NCI-H345 (cell line): ENCODE results near the gene LRRC3.

Experiments used
- DNase-seq: peaks from one replicate; lab custom pipeline; 2025; lab: John Stamatoyannopoulos, UW

Gene LRRC3

DNA sequence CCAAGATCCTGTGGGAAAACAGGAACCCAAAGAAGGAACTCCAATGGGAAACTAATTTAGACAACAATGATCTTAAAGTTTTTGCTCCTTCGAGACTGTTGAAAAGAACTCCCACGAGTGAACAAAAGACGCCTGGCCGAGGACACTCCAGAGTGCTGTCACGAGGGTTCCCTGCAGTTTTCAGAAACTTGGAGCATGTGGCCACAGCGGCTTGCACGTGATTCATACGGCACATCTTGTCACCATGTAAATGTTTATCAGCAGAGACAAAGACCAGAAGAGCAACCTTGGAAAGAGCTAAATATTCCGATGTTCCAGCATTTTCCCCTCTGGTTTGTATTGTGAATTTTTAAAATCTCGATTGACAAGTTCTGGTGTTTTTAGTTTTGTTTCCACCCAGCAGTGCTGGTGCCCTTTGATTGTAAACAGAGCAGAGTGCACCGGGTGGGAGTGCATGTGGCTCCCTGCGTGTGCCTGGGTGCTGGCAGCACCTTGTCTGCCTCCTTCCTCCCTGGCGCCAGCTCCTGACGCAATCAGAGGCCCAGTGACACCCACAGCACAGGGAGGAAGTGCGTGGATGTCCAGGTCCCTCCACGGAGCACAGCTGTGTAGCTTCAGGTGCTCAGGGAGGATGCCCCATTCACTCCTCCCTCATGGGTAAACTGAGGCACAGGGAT, 23.0 kb downstream of the LRRC3 start:
- no peak for DNase-seq

DNA sequence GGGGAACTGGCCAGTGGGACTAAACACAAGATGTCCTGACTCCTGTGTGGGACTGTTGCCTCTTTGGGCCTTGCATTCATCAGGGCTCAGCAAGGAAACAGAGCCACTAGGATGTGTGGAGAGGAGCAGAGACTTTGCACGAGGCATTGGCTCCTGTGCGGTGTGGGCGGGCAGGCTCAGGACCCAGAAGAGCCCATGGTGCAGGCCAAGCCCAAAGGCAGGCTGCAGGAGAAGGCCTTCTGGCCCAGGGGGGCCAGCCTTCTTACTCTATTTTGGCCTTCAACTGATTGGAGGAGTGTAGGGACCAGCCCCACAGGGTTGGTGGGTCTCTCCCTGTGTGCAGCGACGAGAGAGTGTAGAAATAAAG, 23.5 kb downstream of the LRRC3 start:
- DNase-seq = no peak

DNA sequence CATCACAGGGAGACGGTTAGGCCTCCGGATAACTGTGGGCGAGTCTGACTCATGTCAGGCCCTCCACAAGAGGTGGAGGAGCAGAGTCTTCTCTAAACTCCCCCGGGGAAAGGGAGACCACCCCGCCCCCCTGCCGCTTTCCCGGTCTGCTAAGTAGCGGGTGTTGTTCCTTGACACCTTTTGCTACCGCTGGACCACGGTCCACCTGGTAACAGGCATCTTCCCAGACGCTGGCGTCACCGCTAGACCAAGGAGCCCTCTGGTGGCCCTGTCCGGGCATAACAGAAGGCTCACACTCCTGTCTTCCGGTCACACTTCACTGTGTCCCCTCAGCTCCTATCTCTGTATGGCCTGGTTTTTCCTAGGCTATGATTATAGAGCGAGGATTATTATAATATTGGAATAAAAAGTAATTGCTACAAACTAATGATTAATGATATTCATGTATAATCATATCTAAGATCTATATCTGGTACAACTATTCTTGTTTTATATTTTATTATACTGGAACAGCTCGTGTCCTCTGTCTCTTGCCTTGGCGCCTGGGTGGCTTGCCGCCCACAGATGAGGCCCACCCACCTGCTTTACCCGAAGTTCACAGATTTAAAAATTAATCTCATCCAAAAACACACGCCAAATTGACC, 24.4 kb downstream of the LRRC3 start:
- DNase-seq = peak; percentile 32

DNA sequence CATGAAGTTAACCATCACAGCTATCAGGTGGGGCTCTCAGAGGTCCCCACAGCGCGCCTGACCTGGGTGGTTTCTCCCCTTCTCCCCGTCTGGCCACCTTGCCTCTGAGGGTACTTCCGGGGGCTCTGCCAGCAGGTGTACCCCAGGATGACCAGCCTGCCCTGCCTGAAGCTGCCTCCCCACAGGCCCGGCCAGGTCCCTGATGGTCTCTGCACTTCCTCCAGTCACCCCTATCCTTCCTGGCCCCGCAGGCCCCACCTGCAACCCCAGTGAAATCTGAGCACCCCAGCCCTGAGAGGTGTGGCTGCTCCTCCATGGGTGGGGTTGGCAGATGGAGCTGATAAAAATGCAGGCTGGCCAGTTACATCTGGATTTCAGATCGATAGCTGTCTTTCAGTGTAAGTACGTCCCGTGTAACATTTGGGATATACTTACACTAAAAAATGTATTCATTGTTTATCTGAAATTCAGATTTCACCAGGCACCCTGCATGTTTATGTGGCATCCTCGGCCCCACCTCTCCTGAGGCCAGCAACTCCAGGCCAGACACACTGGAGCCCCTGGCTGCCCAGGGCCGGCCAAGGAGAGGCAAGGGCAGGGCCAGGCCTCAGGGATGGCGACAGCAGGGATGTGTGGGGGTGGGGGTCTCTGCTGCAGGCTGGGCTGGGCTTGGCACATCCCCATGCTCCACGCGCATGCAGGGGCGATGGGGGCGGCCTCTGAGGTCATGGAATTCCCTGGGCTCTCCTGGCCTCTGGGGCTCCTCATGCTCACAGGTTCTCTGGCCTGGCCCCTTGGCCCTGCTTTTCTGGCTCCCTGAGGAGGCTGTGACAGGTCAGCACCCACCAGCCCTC, 25.1 kb downstream of the LRRC3 start:
- no peak for DNase-seq

DNA sequence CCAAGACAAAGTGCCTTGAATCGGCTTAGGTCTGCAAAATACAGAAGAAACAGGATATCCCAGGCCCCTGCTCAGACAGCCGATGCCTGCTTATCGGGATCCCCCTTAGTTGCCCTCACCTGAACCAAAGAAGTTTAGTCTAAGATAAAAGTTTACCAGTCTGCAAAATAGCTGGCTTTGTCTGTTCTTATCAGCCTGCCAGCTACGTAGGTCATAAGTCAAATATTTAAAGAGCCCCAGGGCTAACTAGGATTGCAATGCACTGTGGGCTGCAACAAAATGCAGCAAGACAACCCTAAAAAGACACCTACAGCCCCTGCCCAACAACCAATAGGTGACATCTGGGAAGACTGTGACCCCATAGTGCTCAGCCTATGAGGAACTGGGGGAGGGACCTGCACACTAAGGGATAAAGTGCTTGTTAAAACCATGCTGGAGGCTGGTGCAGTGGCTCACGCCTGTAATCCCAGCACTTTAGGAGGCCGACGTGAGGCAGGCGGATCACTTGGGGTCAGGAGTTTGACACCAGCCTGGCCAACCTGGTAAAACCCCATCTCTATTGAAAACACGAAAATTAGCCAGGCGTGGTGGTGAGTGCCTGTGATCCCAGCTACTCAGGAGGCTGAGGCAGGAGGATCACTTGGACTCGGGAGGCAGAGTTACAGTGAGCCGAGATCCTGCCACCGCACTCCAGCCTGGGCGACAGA, 27.4 kb downstream of the LRRC3 start:
- no peak for DNase-seq

DNA sequence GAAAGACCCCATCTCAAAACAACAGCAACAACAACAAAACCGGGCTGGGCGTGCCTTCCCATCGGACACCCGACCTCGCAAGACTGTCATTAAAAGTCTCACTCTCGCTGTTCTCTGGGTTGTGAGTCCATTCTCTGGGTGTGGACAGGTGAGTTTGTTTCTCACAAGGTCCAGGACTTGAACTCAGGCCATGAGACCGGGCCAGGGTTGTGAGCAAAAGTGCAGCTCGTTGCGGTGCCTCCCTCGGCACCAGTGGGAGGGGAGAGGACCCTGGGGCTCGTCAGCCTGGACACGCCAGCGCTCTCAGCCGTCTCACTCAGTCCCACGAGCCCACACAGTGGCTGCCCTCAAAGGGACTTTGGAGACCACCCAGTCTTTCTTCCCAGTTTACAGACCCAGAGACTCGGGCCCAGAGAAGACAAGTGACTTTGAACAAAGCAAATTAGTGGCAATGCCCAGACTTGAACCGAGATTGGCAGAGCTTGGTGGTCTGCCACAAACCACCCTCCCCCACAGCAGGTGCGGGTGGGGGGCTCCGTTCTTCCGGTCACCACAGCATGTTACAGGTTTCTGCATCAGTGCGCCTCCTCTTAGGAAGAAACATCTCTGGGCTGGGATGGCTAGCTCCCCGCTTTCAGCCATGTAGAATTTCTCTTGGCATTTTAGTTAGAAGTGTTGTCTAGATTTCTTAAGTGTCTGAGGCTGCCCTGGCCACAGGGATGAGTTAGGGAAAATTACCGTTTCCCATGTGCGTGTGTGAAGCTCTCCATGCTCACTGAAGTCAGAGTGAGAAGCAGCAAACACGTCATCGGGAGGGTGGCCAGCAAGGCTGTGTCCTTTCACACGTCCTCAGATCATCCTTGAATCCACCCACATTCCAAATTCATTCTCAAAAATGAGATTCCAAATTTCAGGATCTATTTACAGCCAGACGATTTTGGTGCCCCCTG, 28.3 kb downstream of the LRRC3 start:
- DNase-seq = no peak

DNA sequence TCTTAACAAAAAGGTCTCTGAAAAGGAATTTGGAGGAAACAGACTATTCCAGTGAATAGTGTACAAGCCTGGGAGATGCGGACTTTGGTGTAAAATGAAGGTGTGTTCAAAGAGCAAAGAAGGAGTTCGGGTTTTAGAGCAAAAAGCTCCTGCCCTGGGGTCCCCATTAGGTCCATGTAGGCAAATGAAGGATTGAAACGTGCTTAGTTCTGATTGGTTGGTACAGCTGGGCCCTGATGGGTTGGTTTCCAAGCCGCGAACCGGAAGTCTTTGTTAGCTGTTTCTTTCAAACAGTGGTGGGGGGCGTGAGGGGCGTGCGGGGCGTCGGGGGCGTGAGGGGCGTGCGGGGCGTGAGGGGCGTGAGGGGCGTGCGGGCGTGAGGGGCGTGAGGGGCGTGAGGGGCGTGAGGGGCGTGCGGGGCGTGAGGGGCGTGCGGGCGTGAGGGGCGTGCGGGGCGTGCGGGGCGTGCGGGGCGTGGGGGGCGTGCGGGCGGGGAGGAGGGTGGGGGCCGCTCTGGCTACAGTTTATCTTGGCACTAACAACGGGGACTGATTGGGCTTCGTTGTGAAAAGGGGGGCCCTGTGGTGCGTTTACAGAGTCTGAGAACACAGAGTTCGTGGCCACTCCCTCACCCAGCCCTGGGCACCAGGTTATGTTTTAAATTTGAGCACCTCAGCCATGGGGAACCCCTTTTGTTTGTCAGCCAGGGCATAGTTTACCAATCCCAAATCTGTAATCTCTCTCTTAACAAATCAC, 29.4 kb downstream of the LRRC3 start:
- DNase-seq = no peak

DNA sequence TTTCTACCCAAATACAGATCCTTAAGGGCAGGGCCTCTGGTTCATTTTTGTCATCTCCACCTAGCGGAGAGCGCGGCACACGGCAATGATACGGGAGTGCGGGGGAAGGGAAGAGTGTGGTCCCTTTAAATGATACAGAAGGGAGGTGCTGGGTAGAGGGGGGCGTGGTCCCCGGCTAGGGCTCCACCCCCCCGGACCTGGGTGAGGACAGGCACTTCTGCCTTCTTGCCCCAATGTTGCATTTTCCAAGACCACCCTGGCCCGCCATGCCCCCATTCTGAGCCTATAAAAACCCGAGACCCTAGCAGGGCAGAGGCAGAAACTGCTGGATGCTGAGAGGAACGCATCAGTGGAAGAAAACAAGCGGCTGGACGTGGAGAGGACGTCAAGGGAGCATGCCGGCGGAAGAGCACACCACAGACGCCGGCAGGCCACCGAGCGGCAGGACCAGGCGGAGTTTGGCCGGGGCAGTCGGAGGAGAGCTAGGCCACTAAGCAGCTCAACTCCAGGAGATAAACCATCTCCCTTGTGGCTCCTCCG, 30.0 kb downstream of the LRRC3 start:
- peak; percentile 94 for DNase-seq

DNA sequence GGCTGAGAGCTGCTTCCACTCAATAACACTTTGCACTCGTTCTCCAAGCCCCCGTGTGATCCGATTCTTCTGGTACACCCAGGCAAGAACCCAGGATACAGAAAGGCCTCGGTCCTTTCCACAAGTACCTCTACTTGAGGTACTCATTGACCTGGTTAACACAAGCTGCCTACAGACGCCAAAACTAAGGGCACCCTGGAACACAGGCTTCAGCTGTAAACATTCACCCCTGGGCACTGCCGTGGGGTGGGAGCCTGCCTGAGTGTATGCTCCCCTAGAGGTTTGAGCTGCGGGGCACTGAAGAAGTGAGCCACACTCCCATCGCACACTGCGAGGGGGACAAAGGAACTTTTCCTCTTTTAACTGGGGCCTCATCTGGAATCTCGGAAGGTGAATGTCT, 30.5 kb downstream of the LRRC3 start:
- peak; percentile 65 for DNase-seq

DNA sequence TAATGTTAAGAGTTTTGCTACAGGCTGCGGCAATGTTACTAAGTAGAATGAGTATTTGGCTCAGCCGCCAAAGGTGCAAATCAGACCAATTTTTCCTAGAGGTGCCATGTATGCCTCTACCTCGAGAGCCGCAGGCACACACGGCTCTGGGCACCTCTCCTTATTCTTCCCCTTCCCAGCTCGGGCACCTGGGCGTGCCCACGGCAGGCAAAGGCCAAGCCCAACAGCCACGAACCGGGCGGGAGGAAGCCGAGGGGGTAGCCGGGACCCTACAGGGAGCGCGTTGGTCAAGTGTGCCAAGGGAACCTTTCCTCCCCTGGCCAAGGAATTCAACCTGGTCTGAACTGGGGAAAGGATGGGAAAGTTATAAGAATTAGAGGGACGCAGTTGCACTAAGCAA, 31.0 kb downstream of the LRRC3 start:
- peak; percentile 54 for DNase-seq

DNA sequence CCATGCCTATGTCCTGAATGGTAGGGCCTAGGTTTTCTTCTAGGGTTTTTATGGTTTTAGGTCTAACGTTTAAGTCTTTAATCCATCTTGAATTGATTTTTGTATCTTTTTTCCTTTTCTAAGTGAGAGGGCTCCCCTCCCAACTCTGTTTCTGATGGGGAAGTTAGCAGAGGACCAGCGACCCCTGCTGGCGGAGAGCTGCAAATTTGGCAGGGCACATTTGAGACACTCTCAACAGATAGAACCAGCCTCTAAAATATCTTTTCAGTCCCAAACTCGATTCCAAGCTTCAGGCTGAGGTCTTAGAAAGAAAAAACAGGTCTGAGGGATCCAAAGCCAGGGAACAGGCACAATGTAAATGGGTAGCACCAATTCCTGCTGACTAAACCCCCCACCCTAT, 32.5 kb downstream of the LRRC3 start:
- no peak for DNase-seq

DNA sequence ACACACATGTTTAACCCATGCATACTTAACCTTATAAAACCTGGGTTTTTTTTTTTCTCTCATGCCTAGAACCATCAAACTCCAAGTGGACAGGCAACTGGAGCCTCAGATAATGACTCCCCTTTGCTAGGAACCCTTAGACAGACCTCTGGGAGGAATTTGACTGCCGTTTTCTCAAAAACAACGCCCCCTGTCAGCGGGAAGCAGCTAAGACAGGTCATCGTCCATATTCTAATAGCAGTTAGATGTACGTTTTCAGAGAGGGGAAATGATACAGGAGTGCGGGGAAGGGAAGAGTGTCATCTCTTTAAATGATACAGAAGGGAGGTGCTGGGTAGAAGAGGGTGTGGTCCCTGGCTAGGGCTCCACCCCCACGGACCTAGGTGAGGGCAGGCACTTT, 34.7 kb downstream of the LRRC3 start:
- no peak for DNase-seq

DNA sequence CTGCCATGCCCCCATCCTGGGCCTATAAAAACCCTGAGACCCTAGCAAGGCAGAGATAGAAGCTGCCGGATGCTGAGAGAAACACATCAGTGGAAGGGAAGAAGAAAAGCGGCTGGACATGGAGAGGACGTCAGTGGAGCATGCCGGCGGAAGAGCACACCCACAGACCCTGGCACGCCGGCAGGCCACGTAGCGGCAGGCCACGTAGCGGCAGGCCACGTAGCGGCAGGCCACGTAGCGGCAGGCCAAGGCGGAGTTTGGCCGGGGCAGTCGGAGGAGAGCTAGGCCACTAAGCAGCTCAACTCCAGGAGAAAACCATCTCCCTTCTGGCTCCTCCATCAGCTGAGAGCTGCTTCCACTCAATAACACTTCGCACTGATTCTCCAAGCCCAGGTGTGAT, 35.1 kb downstream of the LRRC3 start:
- DNase-seq = no peak

DNA sequence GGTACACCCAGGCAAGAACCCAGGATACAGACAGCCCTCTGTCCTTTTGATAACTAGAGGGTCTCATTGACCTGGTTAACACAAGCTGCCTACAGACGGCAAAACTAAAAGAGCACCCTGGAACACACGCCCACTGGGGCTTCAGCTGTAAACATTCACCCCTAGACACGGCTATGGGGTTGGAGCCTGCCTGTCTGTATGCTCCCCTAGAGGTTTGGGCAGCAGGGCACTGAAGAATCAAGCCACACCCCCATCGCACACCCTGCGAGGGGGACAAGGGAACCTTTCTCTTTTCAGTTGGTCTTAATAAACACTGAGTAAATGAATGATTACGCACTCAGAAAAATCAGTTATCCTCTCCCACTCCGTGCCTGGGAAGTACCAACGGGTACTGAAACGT, 35.5 kb downstream of the LRRC3 start:
- no peak for DNase-seq

DNA sequence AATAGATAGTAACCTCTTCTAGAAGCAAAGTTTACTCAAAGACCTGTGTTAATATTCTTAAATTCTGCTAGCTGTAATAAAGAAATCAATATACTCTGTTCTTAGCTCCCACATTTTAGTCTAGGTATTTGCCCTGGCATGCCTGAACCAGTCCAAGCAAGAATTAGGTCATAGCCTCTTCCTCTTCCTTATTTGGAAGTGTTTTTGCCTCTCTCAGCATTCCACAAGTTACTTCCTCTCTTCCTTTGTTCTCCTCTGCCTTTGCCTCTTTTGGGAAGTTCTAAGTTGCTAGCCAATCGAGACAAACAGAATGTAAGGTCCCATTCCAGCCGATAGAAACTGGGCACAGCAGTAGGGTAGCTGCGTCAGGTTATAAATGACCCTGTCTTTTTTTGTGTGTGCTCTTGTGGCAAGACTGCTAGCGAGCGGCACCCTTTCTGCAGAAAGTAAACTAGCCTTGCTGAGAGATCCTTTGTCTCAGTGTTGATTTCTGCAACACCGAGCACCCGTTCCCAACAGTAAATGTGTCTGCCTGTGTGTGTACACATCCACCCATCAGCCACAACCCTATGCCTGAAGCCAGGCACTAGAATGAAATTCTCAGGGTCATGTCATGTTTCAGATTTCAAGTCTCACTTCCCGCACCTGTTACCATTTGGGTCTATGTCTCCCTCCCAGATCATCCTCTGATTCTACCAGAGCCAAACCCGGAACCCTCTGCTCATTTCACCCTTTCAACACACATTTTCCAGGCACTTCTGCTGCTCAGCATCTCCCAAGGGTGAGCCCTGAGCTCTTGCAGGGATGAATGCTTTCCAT, 37.5 kb downstream of the LRRC3 start:
- DNase-seq = no peak

DNA sequence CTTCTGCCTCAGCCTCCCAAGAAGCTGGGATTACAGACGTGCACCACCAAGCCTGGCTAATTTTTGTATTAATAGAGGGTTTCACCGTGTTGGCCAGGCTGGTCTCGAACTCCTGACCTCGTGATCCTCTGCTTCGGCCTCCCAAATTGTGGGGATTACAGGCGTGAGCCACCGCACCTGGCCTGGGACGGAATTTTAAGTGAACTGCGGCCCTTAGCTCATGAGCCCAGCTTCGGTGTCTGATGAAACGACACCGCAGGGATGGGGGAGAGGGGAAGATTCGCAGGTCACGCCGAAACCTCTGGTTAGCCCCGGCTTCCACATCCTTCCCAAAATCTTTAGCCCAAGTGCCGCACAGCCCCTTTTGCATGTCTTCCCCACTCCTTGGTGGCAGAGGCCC, 39.1 kb downstream of the LRRC3 start:
- DNase-seq = no peak

DNA sequence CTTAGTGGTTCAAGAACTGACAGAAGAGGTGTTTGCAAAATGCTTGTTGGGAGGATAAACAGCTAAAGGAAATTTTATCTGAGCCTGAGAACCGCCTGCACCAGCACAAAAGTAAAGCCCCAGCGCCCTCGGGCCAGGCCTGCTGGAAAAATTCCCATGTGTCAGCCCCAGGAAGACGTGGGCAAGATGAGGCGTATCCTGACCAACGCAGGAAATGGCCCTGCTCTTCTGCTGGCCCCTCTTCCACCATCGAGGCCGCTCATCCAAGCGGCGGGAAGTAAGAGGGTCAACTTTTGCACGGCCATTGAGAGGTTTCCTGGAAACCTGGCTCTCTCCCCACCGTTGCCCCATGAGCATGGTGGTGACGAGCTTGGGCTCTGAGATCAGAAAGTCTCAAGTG, 39.6 kb downstream of the LRRC3 start:
- DNase-seq = no peak

DNA sequence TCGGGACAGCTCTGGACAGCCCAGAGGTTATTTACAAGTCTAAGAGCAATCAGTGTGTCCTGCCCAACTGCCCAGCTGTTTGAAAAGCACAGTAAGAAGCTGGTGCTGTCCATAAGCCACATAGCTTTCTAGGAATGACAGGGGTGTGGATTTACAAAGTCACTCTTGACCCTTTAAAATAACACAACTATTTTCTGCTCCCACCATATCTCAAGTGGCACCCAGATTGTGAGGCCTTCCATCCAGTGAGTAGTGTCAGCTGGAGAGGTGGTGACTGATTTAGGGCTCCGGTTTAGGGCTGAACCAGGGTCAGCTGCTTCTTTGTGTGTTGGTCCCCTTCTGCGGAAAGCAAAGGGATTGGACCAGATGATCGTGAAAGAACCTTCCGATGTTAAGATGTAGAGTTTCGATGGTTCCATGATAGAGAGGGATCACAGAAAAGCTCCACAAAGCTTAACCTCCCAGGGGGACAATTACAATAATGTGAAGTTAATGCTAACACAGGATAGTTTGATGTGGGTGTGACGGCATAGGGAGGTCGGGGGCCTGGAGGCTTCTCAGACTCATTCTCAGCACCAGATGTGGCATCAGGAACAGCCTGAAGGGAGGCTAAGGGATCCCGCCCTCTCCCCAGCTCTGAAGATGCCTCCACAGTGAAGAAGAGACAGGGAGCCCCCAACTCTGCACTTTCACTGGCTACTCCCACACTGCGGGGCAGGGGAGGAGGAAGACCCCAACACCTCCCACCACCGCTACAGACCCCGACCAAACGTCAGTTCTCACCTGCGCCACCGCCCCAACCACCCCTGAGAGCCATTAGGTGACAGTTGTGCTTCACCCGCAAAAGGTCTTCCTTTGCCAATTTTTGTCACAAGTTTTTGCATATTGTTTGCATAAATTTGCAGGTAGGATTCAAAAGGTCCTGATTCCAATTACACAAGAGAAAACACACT, 40.6 kb downstream of the LRRC3 start:
- no peak for DNase-seq
